Measurements from ENCODE around the gene NGDN.
"Not testable (repeated sequence)": the region's sequence is repeated elsewhere in the genome, so short reads cannot be mapped to it uniquely, and the experiment has no call there.

NGDN gene

GRCh38 chr14:23469127-23469905, at the start of gene NGDN:
TSS of gene NGDN (plus strand) at chr14:23469703. CDS start at chr14:23469716, 13 bp downstream.
- DNase-seq: peak; percentile 100

DNA sequence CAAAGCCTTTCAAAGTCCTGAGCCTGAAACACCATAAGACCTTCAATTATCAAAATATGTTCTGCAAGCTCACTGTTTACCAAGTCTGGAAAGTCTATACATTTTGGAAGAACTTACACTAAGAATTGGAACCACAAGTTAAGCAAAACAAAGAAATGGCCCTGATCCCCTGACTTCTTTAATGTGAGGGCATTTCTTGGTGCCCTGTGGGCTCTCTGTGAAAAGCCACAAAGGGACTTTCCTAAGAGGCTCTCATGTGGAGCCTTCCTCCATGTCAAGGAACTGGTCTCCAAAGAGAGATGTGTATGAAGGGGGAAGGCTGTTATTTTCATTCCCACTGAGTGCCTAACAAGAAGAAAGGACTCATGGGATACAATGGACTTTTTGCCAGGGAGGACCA, 47.9 kb upstream of the NGDN start:
- DNase-seq: no peak

- no peak for DNase-seq
Measured at GRCh38 chr14:23423657-23424056, 45.8 kb upstream of the NGDN start.

DNA sequence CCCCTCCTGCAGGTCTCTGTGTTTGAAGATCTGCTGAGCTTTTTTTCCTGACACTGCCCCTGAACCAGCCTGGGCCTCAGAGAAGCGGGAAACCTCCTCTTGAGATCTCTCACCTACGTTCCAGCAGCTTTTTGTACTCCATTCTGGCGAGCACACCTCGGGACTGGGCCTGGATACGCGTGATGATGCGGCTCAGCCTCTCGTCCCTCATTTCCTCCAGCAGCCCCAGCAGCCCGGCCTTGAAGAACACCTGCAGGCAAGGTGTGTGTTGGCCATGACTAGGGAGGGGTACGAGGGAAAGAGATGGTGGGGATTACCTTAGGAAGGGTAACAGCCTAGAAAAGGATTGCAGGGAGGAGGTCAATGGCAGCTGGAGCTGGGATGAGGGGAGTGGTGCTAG, 44.3 kb upstream of the NGDN start:
- DNase-seq: no peak

DNA sequence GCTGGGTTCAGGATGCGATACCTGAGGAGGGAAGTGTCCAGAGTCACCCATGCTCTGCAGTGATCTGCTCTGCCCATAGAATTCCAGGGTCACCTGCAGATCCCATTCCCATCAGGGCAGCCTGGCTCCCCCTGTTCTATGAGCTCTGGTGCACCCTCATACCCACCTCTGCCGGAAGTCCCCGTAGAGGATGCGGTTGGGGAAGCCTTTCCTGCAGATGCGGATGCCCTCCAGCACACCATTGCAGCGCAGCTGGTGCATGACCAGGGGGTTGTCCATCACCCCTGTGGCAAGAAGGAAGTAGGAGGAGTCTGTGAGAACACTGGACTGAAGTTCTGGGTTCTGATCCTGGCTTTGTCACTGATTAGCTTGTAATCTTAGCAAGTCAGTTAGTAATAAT, 43.7 kb upstream of the NGDN start:
- not testable (repeated sequence) for DNase-seq

- no peak for DNase-seq
Measured at GRCh38 chr14:23428686-23429495, 40.6 kb upstream of the NGDN start.

DNA sequence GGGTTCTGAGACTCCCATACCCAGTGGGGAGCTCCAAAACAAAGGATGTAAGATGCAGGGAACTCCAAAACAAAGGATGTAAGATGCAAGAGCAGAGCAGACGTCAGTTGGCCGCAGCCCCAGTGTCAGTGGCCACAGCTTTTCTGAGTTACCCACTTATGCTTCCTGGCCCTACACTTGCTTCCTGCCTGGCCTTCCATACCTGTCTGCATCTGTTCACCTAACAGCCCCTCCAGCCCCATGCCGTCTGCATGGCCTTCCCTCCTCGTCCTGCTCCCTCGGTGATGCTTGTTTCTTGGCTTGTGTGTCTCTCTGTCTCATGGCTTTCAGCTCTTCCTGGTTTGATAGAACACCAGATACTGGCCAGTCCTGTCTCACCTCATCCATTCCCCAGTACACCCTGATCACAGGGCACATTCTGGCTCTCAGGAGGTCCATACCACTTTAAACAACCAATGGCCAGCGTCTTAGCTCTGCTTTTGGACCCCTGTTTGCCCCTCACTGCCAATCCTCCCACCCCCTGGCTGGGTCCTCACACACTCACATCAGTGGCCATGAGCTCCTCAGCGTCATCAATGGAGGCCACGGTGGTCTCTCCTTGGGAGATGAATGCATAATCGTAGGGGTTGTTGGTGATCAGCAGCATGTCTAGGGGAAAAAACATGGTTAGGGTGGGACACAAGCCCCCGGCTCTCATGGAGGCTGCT, 39.3 kb upstream of the NGDN start:
- no peak for DNase-seq

GRCh38 chr14:23430723-23431085, 38.8 kb upstream of the NGDN start:
- no peak for DNase-seq

DNA sequence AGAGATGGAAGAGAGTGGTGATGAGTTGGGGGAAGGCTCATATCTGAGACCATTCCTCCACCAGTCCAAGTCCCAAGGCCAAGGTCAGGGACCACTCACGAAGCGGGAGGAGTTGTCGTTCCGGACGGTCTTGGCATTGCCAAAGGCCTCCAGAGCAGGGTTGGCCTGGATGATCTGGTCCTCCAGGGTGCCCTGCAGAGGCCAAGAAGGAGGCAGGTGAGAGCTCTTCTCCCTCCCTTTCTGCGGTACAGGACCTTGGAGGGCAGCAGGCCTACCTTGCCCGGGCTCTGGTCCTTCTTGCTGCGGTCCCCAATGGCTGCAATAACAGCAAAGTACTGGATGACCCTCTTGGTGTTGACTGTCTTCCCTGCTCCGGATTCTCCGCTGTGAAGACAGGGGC, 38.0 kb upstream of the NGDN start:
- DNase-seq: no peak

GRCh38 chr14:23432102-23432925, 37.2 kb upstream of the NGDN start:
- no peak for DNase-seq

DNA sequence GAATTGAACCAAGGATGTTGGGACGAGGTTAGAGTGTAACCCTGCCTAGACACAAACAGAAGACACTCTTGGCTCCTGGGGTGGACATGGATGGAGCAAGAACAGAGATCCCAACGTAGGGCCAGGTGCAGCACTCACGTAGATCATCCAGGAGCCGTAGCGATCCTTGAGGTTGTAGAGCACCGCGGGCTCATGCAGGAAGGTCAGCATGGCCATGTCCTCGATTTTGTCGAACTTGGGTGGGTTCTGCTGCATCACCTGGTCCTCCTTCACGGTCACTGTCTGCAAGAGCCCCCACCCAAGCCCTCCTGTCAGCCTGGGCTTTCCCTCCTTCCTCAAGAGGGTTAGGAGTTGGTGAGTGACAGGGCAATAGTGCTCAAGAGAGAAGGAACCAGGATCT, 36.6 kb upstream of the NGDN start:
- DNase-seq: no peak

GRCh38 chr14:23433457-23433856, 36.0 kb upstream of the NGDN start:
- DNase-seq: no peak

DNA sequence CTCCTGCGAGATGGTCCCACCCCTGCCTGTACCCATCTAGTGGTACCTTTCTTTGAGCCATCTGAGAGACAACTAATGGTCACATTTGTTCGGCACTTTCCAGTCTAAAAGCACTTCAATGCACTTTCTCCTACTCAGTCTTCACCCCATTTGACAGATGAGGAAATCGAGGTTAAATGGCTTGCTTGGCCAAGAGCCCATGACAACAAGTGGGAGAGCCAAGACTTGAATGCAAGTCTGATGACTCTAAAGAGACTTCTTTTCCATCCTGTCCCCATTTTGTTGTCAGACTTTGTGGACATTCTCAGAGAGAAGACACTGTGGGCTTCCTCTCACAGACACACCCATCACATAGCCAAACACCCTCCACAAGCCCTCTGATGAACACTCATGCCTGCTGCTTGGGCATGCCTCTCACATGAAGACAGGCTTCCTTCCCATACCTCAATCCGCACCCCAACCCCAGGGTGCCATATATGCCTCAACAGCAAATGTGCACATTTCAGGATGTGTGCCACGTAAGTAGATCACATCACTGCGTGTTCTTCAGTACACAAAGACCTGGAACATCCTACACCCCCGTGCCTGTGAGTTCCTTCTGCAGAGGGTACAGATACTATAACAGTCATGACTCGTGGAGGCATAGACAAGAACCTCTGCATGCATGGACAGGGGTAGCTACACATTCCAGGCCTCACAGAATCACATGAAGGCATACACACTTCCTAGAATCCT, 34.8 kb upstream of the NGDN start:
- no peak for DNase-seq

DNA sequence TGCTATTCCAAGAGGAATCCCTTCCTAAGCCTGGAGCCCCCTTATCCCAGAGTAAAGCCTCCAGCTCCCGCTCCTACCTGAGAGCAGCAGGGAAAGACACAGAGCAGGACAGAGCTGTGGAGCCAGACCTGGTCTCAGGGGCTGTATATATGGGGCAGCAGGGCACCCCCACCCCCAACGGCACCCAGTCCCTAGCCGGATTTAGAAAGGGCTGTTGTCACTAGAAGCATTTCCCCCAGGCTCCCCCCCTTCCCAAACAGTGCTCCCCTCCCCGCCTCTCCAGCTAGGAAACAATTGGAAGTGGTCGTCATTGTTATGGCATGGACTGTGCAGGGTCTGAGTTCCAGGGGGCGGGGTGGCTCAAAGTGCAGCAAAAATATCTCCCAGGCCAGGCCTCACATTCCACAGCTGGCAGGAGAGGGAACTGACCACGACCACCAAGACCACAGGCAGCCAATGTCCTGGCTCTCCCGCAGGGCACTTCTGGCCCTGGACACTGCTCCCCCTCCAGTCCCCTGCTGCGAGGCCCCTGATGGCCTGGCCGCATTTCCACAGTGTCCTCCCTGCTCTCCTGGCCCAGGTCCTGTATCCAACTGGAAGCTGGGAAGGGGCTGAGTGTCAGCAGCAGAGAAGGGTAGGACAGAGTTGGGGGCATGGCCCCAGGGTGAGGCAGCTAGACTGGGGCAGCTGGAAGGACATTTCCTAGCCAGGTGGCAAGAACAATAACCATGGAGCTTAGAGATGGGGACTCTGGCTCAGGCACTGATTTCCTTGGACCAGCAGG, 33.8 kb upstream of the NGDN start, which contains the start of gene MYH7:
Gene MYH7 (minus strand): TSS at position 118 of the 784 bp plus-strand sequence. CDS start 1,928 bp downstream, outside the sequence.
- DNase-seq: no peak

DNA sequence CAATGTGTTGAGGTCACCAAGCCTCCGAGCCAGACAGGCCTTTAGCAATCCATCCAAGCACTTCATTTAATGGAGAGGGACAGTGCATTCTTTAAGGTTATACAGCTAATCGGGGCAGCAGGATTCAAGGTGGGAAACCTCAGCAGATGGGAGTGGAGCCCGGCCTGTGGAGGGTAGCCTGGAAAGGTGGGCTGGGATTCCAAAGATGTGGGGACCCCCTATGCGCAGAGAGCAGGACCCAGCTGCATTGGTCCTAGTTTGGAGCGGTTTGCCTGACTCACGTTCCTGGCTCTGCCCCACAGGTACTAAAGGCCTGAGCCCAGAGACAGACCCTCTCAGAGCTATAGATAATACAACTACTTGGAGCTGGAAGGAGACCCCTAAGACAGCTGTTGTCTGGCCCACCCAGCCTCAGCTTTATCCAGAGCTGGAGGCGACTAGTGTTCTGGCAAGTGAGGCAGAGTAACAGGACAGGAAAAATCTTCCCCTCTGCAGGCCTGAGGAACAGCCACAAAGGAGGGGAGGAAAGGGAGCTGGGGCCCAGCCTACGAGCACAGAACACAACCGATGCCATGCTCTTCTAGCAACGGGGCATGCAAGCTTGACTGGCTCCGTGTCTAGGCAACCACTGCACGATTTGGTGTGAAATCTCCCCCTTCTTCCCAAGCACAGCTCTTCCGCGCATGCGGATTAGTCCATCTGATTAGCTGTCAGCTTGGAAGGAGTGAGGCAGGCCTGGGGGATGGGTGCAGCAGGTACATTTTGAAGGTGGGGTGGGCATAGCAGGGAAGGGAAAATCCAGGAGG, 33.0 kb upstream of the NGDN start:
- DNase-seq: no peak

GRCh38 chr14:23437133-23438100, 32.1 kb upstream of the NGDN start:
- DNase-seq: peak; percentile 42

GRCh38 chr14:23438101-23438971, 31.2 kb upstream of the NGDN start:
- DNase-seq: peak; percentile 45
